K562 (cell line): ENCODE results near the gene SPINT2. TPM values are rescaled to one million over a fixed set of nuclear protein-coding genes. Genes with fewer than 3 reads are reported as not detected.

Experiments used
- ATAC-seq: fragments of 200-7000 bp; cut with Tn5 transposase; 3 replicates; pipeline ENCODE4 v1.9.1; 2020; ENCODE audit warnings: moderate library complexity
- BruUV-seq: library from RNA; stranded (reverse); fragments of 400-500 nt; replicated peaks from 2 replicates; lab custom pipeline; 2021; lab: Mats Ljungman, UMichigan
- CTCF ChIA-PET: fragments of 300-600 bp; formaldehyde crosslinking; extraction: SDS; loops from one replicate; lab custom pipeline; 2021; ENCODE audit warnings: low intra/inter-chr PET ratio; lab: Yijun Ruan, JAX
- POLR2A ChIA-PET: fragments of 300-600, 350-650 bp; sonication (Branson Sonifier 250); formaldehyde crosslinking; extraction: SDS; loops from one replicate; lab custom pipeline; 2021; ENCODE audit warnings: antibody characterized with exemption, inconsistent platforms; lab: Yijun Ruan, JAX
- DNase-seq, 4 experiments: peaks; one replicate each; pipeline versions ENCODE4 v3.0.0 to v3.0.0-alpha.2; 2011 to 2018; ENCODE audit warnings: low spot score in 3 of 4, mixed read lengths in 3 of 4; ENCODE audit errors: extremely low read depth in 1 of 4
- FAIRE-seq: peaks from 2 replicates; lab custom pipeline; 2011; peaks lifted over from hg19 to GRCh38; lab: Jason Lieb, UNC
- H2AFZ ChIP-seq: 2 replicates; pipeline ENCODE4 v1.6.0; 2011; ENCODE audit warnings: low read depth, low read length, control low read depth, inconsistent platforms
- H3K27ac ChIP-seq: fragments of 200-600 bp; 3 replicates; pipeline ENCODE4 v1.8.0; 2011; ENCODE audit warnings: low read depth, mild to moderate bottlenecking, control low read depth, inconsistent platforms, low read length, moderate library complexity, mixed read lengths; ENCODE audit errors: extremely low read depth
- H3K27me3 ChIP-seq, 2 experiments: fragments of 300-600 bp in 1 of 2; 2 replicates in 1 of 2; 3 replicates in 1 of 2; pipeline versions ENCODE4 v1.6.0 to v1.8.0; 2011; ENCODE audit warnings: inconsistent platforms in 2 of 2, low read length in 2 of 2, mild to moderate bottlenecking in 1 of 2, mixed read lengths in 1 of 2, moderate library complexity in 1 of 2; ENCODE audit not compliant: control insufficient read depth in 2 of 2, insufficient read depth in 2 of 2
- H3K36me3 ChIP-seq: fragments of 300-600 bp; 3 replicates; pipeline ENCODE4 v1.8.0; 2011; ENCODE audit warnings: mild to moderate bottlenecking, low read length, inconsistent platforms; ENCODE audit not compliant: control insufficient read depth, insufficient read depth
- H3K4me1 ChIP-seq, 2 experiments: fragments of 200-600 bp in 1 of 2; replicated peaks in 1 of 2; 2 replicates in 1 of 2; 3 replicates in 1 of 2; pipeline versions ENCODE4 v1.5.1 to v1.8.0; 2011; ENCODE audit warnings: inconsistent platforms in 2 of 2, low read length in 2 of 2, mild to moderate bottlenecking in 1 of 2, mixed read lengths in 1 of 2, moderate library complexity in 1 of 2; ENCODE audit not compliant: control insufficient read depth in 2 of 2, insufficient read depth in 2 of 2
- H3K4me2 ChIP-seq: 2 replicates; pipeline ENCODE4 v1.6.1; 2011; ENCODE audit warnings: low read length, control low read depth, inconsistent platforms, mixed read lengths; ENCODE audit not compliant: insufficient read depth
- H3K4me3 ChIP-seq: fragments of 200-600 bp; sonication (generic), shearing (Covaris generic); 2 replicates; pipeline ENCODE4 v1.5.1; 2016; ENCODE audit warnings: control low read depth, inconsistent platforms
- H3K79me2 ChIP-seq: fragments of 200-600 bp; 3 replicates; pipeline ENCODE4 v1.8.0; 2011; ENCODE audit warnings: low read length, inconsistent platforms; ENCODE audit not compliant: control insufficient read depth, insufficient read depth
- H3K9ac ChIP-seq, 2 experiments: 2 replicates each; pipeline versions ENCODE4 v1.6.0 to v1.6.1; 2011; ENCODE audit warnings: low read depth in 2 of 2, low read length in 2 of 2, control low read depth in 1 of 2, inconsistent platforms in 1 of 2, mild to moderate bottlenecking in 1 of 2, mixed read lengths in 1 of 2; ENCODE audit not compliant: insufficient read depth in 1 of 2
- H3K9me1 ChIP-seq: one replicate; pipeline ENCODE4 v1.6.0; 2011; ENCODE audit warnings: inconsistent platforms, mild to moderate bottlenecking, low read length, moderate library complexity; ENCODE audit not compliant: control insufficient read depth, insufficient read depth
- H3K9me3 ChIP-seq: replicated peaks from 2 replicates; pipeline ENCODE4 v1.5.1; 2011; ENCODE audit warnings: low read depth, low read length, inconsistent platforms; ENCODE audit not compliant: control insufficient read depth, insufficient read depth
- H4K20me1 ChIP-seq: replicated peaks from 2 replicates; pipeline ENCODE4 v1.6.1; 2011; ENCODE audit warnings: low read length, inconsistent platforms, mixed read lengths; ENCODE audit not compliant: control insufficient read depth, insufficient read depth
- ATF3 ChIP-seq, 2 experiments: fragments of 450-650 bp in 1 of 2; sonication (generic) in 1 of 2; formaldehyde crosslinking in 1 of 2; IDR thresholded peaks in 1 of 2; conservative IDR thresholded peaks in 1 of 2; 2 replicates each; pipeline versions ENCODE4 v1.6.1 to v1.8.1; 2016 to 2023; ENCODE audit warnings: mild to moderate bottlenecking in 2 of 2, moderate library complexity in 2 of 2, inconsistent platforms in 1 of 2, missing genetic modification reagents in 1 of 2
- CTBP1 ChIP-seq: fragments of 450-650 bp; IDR thresholded peaks from 2 replicates; pipeline ENCODE4 v1.6.1; 2016; ENCODE audit warnings: borderline replicate concordance
- FOXK2 ChIP-seq, 2 experiments: fragments of 450-650 bp; IDR thresholded peaks in 1 of 2; conservative IDR thresholded peaks in 1 of 2; 2 replicates each; pipeline ENCODE4 v1.6.1; 2016; ENCODE audit warnings: low read depth in 2 of 2, mild to moderate bottlenecking in 1 of 2
- JUND ChIP-seq, 2 experiments: IDR thresholded peaks; 2 replicates in 1 of 2; 3 replicates in 1 of 2; pipeline ENCODE4 v1.6.1; 2011; ENCODE audit warnings: borderline replicate concordance in 2 of 2, low read depth in 2 of 2, low read length in 2 of 2, improper control_type of control experiment in 1 of 2, missing biosample characterization in 1 of 2, missing genetic modification characterization in 1 of 2, missing genetic modification reagents in 1 of 2
- NCOA4 ChIP-seq: fragments of 450-650 bp; IDR thresholded peaks from 2 replicates; pipeline ENCODE4 v1.6.1; 2018; ENCODE audit warnings: mild to moderate bottlenecking; ENCODE audit not compliant: partially characterized antibody
- PTRF ChIP-seq: fragments of 450-650 bp; IDR thresholded peaks from 2 replicates; pipeline ENCODE4 v1.6.1; 2016; ENCODE audit warnings: mild to moderate bottlenecking, missing genetic modification characterization, missing compliant biosample characterization
- RBFOX2 ChIP-seq: fragments of 200-400 bp; formaldehyde crosslinking; IDR thresholded peaks from 2 replicates; pipeline ENCODE4 v1.6.1; 2017; ENCODE audit warnings: low read depth, mild to moderate bottlenecking, low read length, moderate library complexity
- XRCC3 ChIP-seq: fragments of 450-650 bp; IDR thresholded peaks from 2 replicates; pipeline ENCODE4 v1.6.1; 2017; ENCODE audit warnings: mild to moderate bottlenecking, moderate library complexity
- ZFP36 ChIP-seq: fragments of 150-350 bp; IDR thresholded peaks from 2 replicates; pipeline ENCODE4 v1.6.1; 2018; ENCODE audit warnings: low read length, low read depth; ENCODE audit not compliant: partially characterized antibody
- ZNF384 ChIP-seq: IDR thresholded peaks from 2 replicates; pipeline ENCODE4 v1.6.1; 2012; ENCODE audit warnings: low read depth, low read length, improper control_type of control experiment
- WGBS: fragments of 100-300 bp; shearing (Covaris generic); methylation state at CpG from one replicate; pipeline ENCODE4 v1.1.6; 2016; ENCODE audit warnings: low coverage, mixed read lengths; ENCODE audit not compliant: insufficient coverage; ENCODE audit errors: missing lambda C conversion rate; 5-methylcytosine and 5-hydroxymethylcytosine counted together
- in situ Hi-C: fragments of 300-500 bp; cut with MboI; formaldehyde crosslinking; loops from 4 replicates; pipeline ENCODE4 v1.15.0; 2018; ENCODE audit warnings: inconsistent platforms, mixed read lengths
- intact Hi-C: fragments of 100-400 bp; cut with micrococcal nuclease; formaldehyde crosslinking; loops from 2 replicates; pipeline ENCODE4 v1.14.2; 2022
- polyA plus RNA-seq, 8 experiments: library from polyadenylated mRNA; depleted of rRNA in 4 of 8; stranded (reverse) in 5 of 8; unstranded in 3 of 8; fragments of >200 nt; fragmentation: Nextera tagmentation in 2 of 8; fragmentation: Illumina TruSeq in 1 of 8; extraction: Ambion mirVana in 2 of 8; extraction: Trizol in 1 of 8; gene quantifications; 2 replicates each; pipeline versions ENCODE4 v1.2.1 to v1.2.3, GENCODE V29; 2011 to 2014; ENCODE audit warnings: inconsistent platforms in 1 of 8, missing spikeins in 1 of 8
- total RNA-seq, 7 experiments: library from RNA; depleted of rRNA in 6 of 7; stranded (reverse); fragments of >200 nt in 6 of 7; fragmentation: Illumina TruSeq in 2 of 7; extraction: Trizol in 2 of 7; gene quantifications; 2 replicates each; pipeline versions ENCODE4 v1.2.1 to v1.2.3, GENCODE V29; 2011 to 2021; ENCODE audit warnings: low replicate concordance in 1 of 7

Gene SPINT2
- total and polyA plus RNA-seq, 9 of the 15 experiments (the other 6 are each of a cell fraction or from before 2014, with no cell fraction given): 0.65 to 4.5 (median 3.4) TPM

GRCh38 chr19:38307076-38307475, 42.7 kb downstream of the SPINT2 start:
- Histone ChIP-seq H2AFZ (no peak overlapping the region), H3K27me3 (no peaks in the 10 kb centered on the region), H3K9me1 (peaks cover 5% of the 10 kb centered on the region), H3K9ac (peak overlapping the region in 1 of 2 experiments; percentile 58; a peak in 1 of 4 replicates), H3K4me2 (no peak overlapping the region), H3K79me2 (peaks cover 35% of the 10 kb centered on the region), H3K9me3 (no peaks in the 10 kb centered on the region), H3K36me3 (peaks cover 79% of the 10 kb centered on the region; the same call in 2 of the 3 replicates), H3K4me1 (peaks cover 24 to 71% of the 10 kb centered on the region in 2 experiments), H4K20me1 (peaks cover 5% of the 10 kb centered on the region; the same call in 1 of the 2 replicates), H3K27ac (no peak overlapping the region), H3K4me3 (no peak overlapping the region)
- in situ Hi-C loops: no loop called here
- ChIA-PET POLR2A (interaction anchor here (0.7 kb wide), 1 partner anchor 9 kb away, joined by 4 read pairs; no protein-coding TSS in a partner anchor), CTCF (no interaction called here)
- BruUV-seq: no TSS peak
- intact Hi-C loops: no loop called here
- 96% methylated on average over 4 of the region's 4 CpGs for WGBS
- DNase-seq (no peak), ATAC-seq (no peak), FAIRE-seq (no peak)
- TF ChIP-seq ZFP36: peak; percentile 71
- no peak for TF ChIP-seq FOXK2 (conservative IDR thresholded peaks at IDR 0.05 in 1 of 2, IDR thresholded peaks at IDR 0.05 in 1 of 2; ENCODE audit: low read depth in 2 of 2)
- TF ChIP-seq XRCC3: no peak
- TF ChIP-seq RBFOX2: 0 out of 2 replicates have a peak, but pooled peaks have one; percentile 50

- H3K4me2 ChIP-seq: no peak overlapping the region
- TF ChIP-seq CTBP1: no peak
- no peak for TF ChIP-seq NCOA4
- peak; percentile 55; the same call in 1 of the 2 replicates for TF ChIP-seq RBFOX2
- TF ChIP-seq ZNF384: no peak
- TF ChIP-seq PTRF: no peak
- no peak for TF ChIP-seq ATF3 (IDR thresholded peaks at IDR 0.05)
- TF ChIP-seq ATF3 (CRISPR knock-in tag; conservative IDR thresholded peaks at IDR 0.05): no peak
- TF ChIP-seq JUND (IDR thresholded peaks at IDR 0.05; ENCODE audit: borderline replicate concordance, low read depth, low read length): no peak
- no peak for TF ChIP-seq JUND (tag; IDR thresholded peaks at IDR 0.05; ENCODE audit: borderline replicate concordance, low read depth, low read length)
- no TSS peak for BruUV-seq
- H3K27ac ChIP-seq: no peak overlapping the region
- H2AFZ ChIP-seq: no peak overlapping the region
- peaks cover 40% of the 10 kb centered on the region for H3K79me2 ChIP-seq
- intact Hi-C loops (no loop called here), in situ Hi-C loops (no loop called here)
- DNase-seq (no peak), FAIRE-seq (no peak), ATAC-seq (no peak)
- POLR2A ChIA-PET: interaction anchor here (0.7 kb wide), 1 partner anchor 9 kb away, joined by 4 read pairs; no protein-coding TSS in a partner anchor
- no peaks in the 10 kb centered on the region for H3K27me3 ChIP-seq
- CTCF ChIA-PET: no interaction called here
- H3K9me3 ChIP-seq: no peaks in the 10 kb centered on the region
- H3K4me1 ChIP-seq: peaks cover 27 to 71% of the 10 kb centered on the region in 2 experiments
- peak overlapping the region in 1 of 2 experiments; percentile 58; a peak in 2 of 4 replicates for H3K9ac ChIP-seq
- H4K20me1 ChIP-seq: peaks cover 5% of the 10 kb centered on the region; the same call in 1 of the 2 replicates
- no peak overlapping the region for H3K4me3 ChIP-seq
- peaks cover 84% of the 10 kb centered on the region for H3K36me3 ChIP-seq
- 88% methylated on average over 8 of the region's 8 CpGs for WGBS
- peaks cover 5% of the 10 kb centered on the region for H3K9me1 ChIP-seq
Observed at GRCh38 chr19:38307597-38307996, 43.2 kb downstream of the SPINT2 start.
